K562 (cell line): ENCODE measurements around the gene RBMS3. TPM values are rescaled to one million over a fixed set of nuclear protein-coding genes. Genes with fewer than 3 reads are reported as not detected.

Experiments used
- ATAC-seq: fragments of 200-7000 bp; cut with Tn5 transposase; 3 replicates; pipeline ENCODE4 v1.9.1; 2020; ENCODE audit warnings: moderate library complexity
- BruUV-seq: library from RNA; stranded (reverse); fragments of 400-500 nt; replicated peaks from 2 replicates; lab custom pipeline; 2021; lab: Mats Ljungman, UMichigan
- CTCF ChIA-PET: fragments of 300-600 bp; formaldehyde crosslinking; extraction: SDS; loops from one replicate; lab custom pipeline; 2021; ENCODE audit warnings: low intra/inter-chr PET ratio; lab: Yijun Ruan, JAX
- POLR2A ChIA-PET: fragments of 300-600, 350-650 bp; sonication (Branson Sonifier 250); formaldehyde crosslinking; extraction: SDS; loops from one replicate; lab custom pipeline; 2021; ENCODE audit warnings: antibody characterized with exemption, inconsistent platforms; lab: Yijun Ruan, JAX
- DNase-seq, 4 experiments: peaks; one replicate each; pipeline versions ENCODE4 v3.0.0 to v3.0.0-alpha.2; 2011 to 2018; ENCODE audit warnings: low spot score in 3 of 4, mixed read lengths in 3 of 4; ENCODE audit errors: extremely low read depth in 1 of 4
- FAIRE-seq: peaks from 2 replicates; lab custom pipeline; 2011; peaks lifted over from hg19 to GRCh38; lab: Jason Lieb, UNC
- H2AFZ ChIP-seq: 2 replicates; pipeline ENCODE4 v1.6.0; 2011; ENCODE audit warnings: low read depth, low read length, control low read depth, inconsistent platforms
- H3K27ac ChIP-seq: fragments of 200-600 bp; 3 replicates; pipeline ENCODE4 v1.8.0; 2011; ENCODE audit warnings: low read depth, mild to moderate bottlenecking, control low read depth, inconsistent platforms, low read length, moderate library complexity, mixed read lengths; ENCODE audit errors: extremely low read depth
- H3K27me3 ChIP-seq, 2 experiments: fragments of 300-600 bp in 1 of 2; 2 replicates in 1 of 2; 3 replicates in 1 of 2; pipeline versions ENCODE4 v1.6.0 to v1.8.0; 2011; ENCODE audit warnings: inconsistent platforms in 2 of 2, low read length in 2 of 2, mild to moderate bottlenecking in 1 of 2, mixed read lengths in 1 of 2, moderate library complexity in 1 of 2; ENCODE audit not compliant: control insufficient read depth in 2 of 2, insufficient read depth in 2 of 2
- H3K36me3 ChIP-seq: fragments of 300-600 bp; 3 replicates; pipeline ENCODE4 v1.8.0; 2011; ENCODE audit warnings: mild to moderate bottlenecking, low read length, inconsistent platforms; ENCODE audit not compliant: control insufficient read depth, insufficient read depth
- H3K4me1 ChIP-seq, 2 experiments: fragments of 200-600 bp in 1 of 2; replicated peaks in 1 of 2; 2 replicates in 1 of 2; 3 replicates in 1 of 2; pipeline versions ENCODE4 v1.5.1 to v1.8.0; 2011; ENCODE audit warnings: inconsistent platforms in 2 of 2, low read length in 2 of 2, mild to moderate bottlenecking in 1 of 2, mixed read lengths in 1 of 2, moderate library complexity in 1 of 2; ENCODE audit not compliant: control insufficient read depth in 2 of 2, insufficient read depth in 2 of 2
- H3K4me2 ChIP-seq: 2 replicates; pipeline ENCODE4 v1.6.1; 2011; ENCODE audit warnings: low read length, control low read depth, inconsistent platforms, mixed read lengths; ENCODE audit not compliant: insufficient read depth
- H3K4me3 ChIP-seq: fragments of 200-600 bp; sonication (generic), shearing (Covaris generic); 2 replicates; pipeline ENCODE4 v1.5.1; 2016; ENCODE audit warnings: control low read depth, inconsistent platforms
- H3K79me2 ChIP-seq: fragments of 200-600 bp; 3 replicates; pipeline ENCODE4 v1.8.0; 2011; ENCODE audit warnings: low read length, inconsistent platforms; ENCODE audit not compliant: control insufficient read depth, insufficient read depth
- H3K9ac ChIP-seq, 2 experiments: 2 replicates each; pipeline versions ENCODE4 v1.6.0 to v1.6.1; 2011; ENCODE audit warnings: low read depth in 2 of 2, low read length in 2 of 2, control low read depth in 1 of 2, inconsistent platforms in 1 of 2, mild to moderate bottlenecking in 1 of 2, mixed read lengths in 1 of 2; ENCODE audit not compliant: insufficient read depth in 1 of 2
- H3K9me1 ChIP-seq: one replicate; pipeline ENCODE4 v1.6.0; 2011; ENCODE audit warnings: inconsistent platforms, mild to moderate bottlenecking, low read length, moderate library complexity; ENCODE audit not compliant: control insufficient read depth, insufficient read depth
- H3K9me3 ChIP-seq: replicated peaks from 2 replicates; pipeline ENCODE4 v1.5.1; 2011; ENCODE audit warnings: low read depth, low read length, inconsistent platforms; ENCODE audit not compliant: control insufficient read depth, insufficient read depth
- H4K20me1 ChIP-seq: replicated peaks from 2 replicates; pipeline ENCODE4 v1.6.1; 2011; ENCODE audit warnings: low read length, inconsistent platforms, mixed read lengths; ENCODE audit not compliant: control insufficient read depth, insufficient read depth
- GABPB2 ChIP-seq: fragments of 250-450 bp; sonication (Bioruptor Pico); conservative IDR thresholded peaks from 2 replicates; pipeline ENCODE4 v1.5.1; 2021; ENCODE audit warnings: mild to moderate bottlenecking
- ILF3 ChIP-seq: fragments of 450-650 bp; IDR thresholded peaks from 2 replicates; pipeline ENCODE4 v1.6.1; 2018; ENCODE audit warnings: antibody characterized with exemption, mild to moderate bottlenecking, moderate library complexity, borderline replicate concordance
- MYBL2 ChIP-seq, 2 experiments: fragments of 450-650 bp in 1 of 2; sonication (generic) in 1 of 2; formaldehyde crosslinking in 1 of 2; IDR thresholded peaks; 2 replicates each; pipeline versions ENCODE4 v1.6.1 to v1.8.1; 2017 to 2022; ENCODE audit warnings: borderline replicate concordance in 1 of 2, inconsistent platforms in 1 of 2, low read depth in 1 of 2, mild to moderate bottlenecking in 1 of 2, missing genetic modification reagents in 1 of 2, moderate library complexity in 1 of 2
- NR4A1 ChIP-seq, 2 experiments: fragments of 250-450 bp in 1 of 2; fragments of 450-650 bp in 1 of 2; sonication (Bioruptor Pico) in 1 of 2; IDR thresholded peaks; 2 replicates each; pipeline versions ENCODE4 v1.4.0 to v1.6.1; 2016 to 2020; ENCODE audit warnings: mild to moderate bottlenecking in 2 of 2, missing compliant biosample characterization in 1 of 2, missing genetic modification characterization in 1 of 2, moderate library complexity in 1 of 2
- RBM25 ChIP-seq: fragments of 200-400 bp; formaldehyde crosslinking; IDR thresholded peaks from 2 replicates; pipeline ENCODE4 v1.6.1; 2018; ENCODE audit warnings: low read length, low read depth, moderate library complexity; ENCODE audit not compliant: severe bottlenecking
- SMARCA5 ChIP-seq: fragments of 450-650 bp; IDR thresholded peaks from 2 replicates; pipeline ENCODE4 v1.6.1; 2016
- ZNF512 ChIP-seq: IDR thresholded peaks from 2 replicates; pipeline ENCODE4 v1.6.1; 2016; ENCODE audit warnings: missing genetic modification characterization, missing compliant biosample characterization
- WGBS: fragments of 100-300 bp; shearing (Covaris generic); methylation state at CpG from one replicate; pipeline ENCODE4 v1.1.6; 2016; ENCODE audit warnings: low coverage, mixed read lengths; ENCODE audit not compliant: insufficient coverage; ENCODE audit errors: missing lambda C conversion rate; 5-methylcytosine and 5-hydroxymethylcytosine counted together
- in situ Hi-C: fragments of 300-500 bp; cut with MboI; formaldehyde crosslinking; loops from 4 replicates; pipeline ENCODE4 v1.15.0; 2018; ENCODE audit warnings: inconsistent platforms, mixed read lengths
- intact Hi-C: fragments of 100-400 bp; cut with micrococcal nuclease; formaldehyde crosslinking; loops from 2 replicates; pipeline ENCODE4 v1.14.2; 2022
- polyA plus RNA-seq, 8 experiments: library from polyadenylated mRNA; depleted of rRNA in 4 of 8; stranded (reverse) in 5 of 8; unstranded in 3 of 8; fragments of >200 nt; fragmentation: Nextera tagmentation in 2 of 8; fragmentation: Illumina TruSeq in 1 of 8; extraction: Ambion mirVana in 2 of 8; extraction: Trizol in 1 of 8; gene quantifications; 2 replicates each; pipeline versions ENCODE4 v1.2.1 to v1.2.3, GENCODE V29; 2011 to 2014; ENCODE audit warnings: inconsistent platforms in 1 of 8, missing spikeins in 1 of 8
- total RNA-seq, 7 experiments: library from RNA; depleted of rRNA in 6 of 7; stranded (reverse); fragments of >200 nt in 6 of 7; fragmentation: Illumina TruSeq in 2 of 7; extraction: Trizol in 2 of 7; gene quantifications; 2 replicates each; pipeline versions ENCODE4 v1.2.1 to v1.2.3, GENCODE V29; 2011 to 2021; ENCODE audit warnings: low replicate concordance in 1 of 7

Gene RBMS3
- total and polyA plus RNA-seq, 9 of the 15 experiments (the other 6 are each of a cell fraction or from before 2014, with no cell fraction given), result 0.20 TPM; not detected in 8

- TF ChIP-seq NR4A1 (CRISPR knock-in tag; IDR thresholded peaks at IDR 0.05) (no peak), NR4A1 (tag; IDR thresholded peaks at IDR 0.05) (no peak), SMARCA5 (no peak)
Observed at GRCh38 chr3:29751647-29752314, 470.9 kb downstream of the RBMS3 start (continued).

DNA sequence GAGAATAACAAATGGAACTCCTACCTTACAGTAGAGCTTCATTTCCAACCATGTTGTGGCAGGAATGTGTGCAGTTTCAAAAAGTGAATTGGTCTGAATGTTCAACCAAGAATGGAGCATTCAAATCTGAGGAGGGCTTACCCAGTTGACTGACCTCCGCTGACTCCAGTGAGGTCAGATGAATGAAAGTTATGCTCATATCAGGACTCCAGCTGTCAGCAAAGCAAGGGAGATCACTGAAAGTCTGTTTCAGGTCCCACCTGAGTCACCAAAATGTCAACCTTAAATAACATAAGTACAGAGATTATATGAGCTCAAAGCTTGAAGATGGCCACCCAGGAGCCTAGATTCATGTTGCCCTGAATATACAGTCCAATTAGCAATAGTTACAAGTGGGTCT lies 473.5 kb downstream of the RBMS3 start:
- in situ Hi-C loops (no loop called here), intact Hi-C loops (no loop called here)
- CTCF ChIA-PET, result no interaction called here
- no peak overlapping the region for H2AFZ ChIP-seq
- WGBS, result 3% methylated on average over 1 of the region's 1 CpG
- ATAC-seq (no peak), DNase-seq (no peak), FAIRE-seq (no peak)
- H3K36me3 ChIP-seq, result no peaks in the 10 kb centered on the region
- H3K4me1 ChIP-seq, result no peaks in the 10 kb centered on the region
- no peaks in the 10 kb centered on the region; the same call in 1 of the 2 replicates for H3K9me3 ChIP-seq
- H4K20me1 ChIP-seq, result no peaks in the 10 kb centered on the region
- H3K27ac ChIP-seq, result no peak overlapping the region
- H3K9me1 ChIP-seq, result no peaks in the 10 kb centered on the region
- TF ChIP-seq GABPB2 (CRISPR knock-in tag), result no peak
- no peak for TF ChIP-seq RBM25
- no peak for TF ChIP-seq MYBL2 (IDR thresholded peaks at IDR 0.05; ENCODE audit: low read depth)
- no peak for TF ChIP-seq MYBL2 (CRISPR knock-in tag; IDR thresholded peaks at IDR 0.05; ENCODE audit: borderline replicate concordance)
- TF ChIP-seq ZNF512 (tag), result no peak
- TF ChIP-seq ILF3, result no peak
- H3K4me2 ChIP-seq, result no peak overlapping the region
- H3K79me2 ChIP-seq, result no peaks in the 10 kb centered on the region
- POLR2A ChIA-PET, result no interaction called here
- H3K27me3 ChIP-seq, result no peaks in the 10 kb centered on the region
- BruUV-seq, result no TSS peak
- H3K4me3 ChIP-seq, result no peak overlapping the region
- no peak overlapping the region for H3K9ac ChIP-seq
